Stimulated activated CD4-positive, alpha-beta T cell treated with anti-CD3 and anti-CD28 coated beads, Interleukin-15, amount 100 ng/mL, for 1 hour (primary cell): ENCODE measurements around the gene ACOT13.
"Not testable (repeated sequence)": the region's sequence is repeated elsewhere in the genome, so short reads cannot be mapped to it uniquely, and the experiment has no call there.

ENCODE experiments used
- DNase-seq, 2 donors: peaks; one replicate each; pipeline ENCODE4 v3.0.0-alpha.2; 2020; ENCODE audit warnings: low read depth in 1 of 2, low spot score in 1 of 2

The ACOT13 gene

GRCh38 chr6:24721461-24722215 is 54.8 kb downstream of the ACOT13 start:
- DNase-seq: no peak

GRCh38 chr6:24723270-24723669 is 56.4 kb downstream of the ACOT13 start:
- no peak for DNase-seq

- DNase-seq: not testable (repeated sequence)
Observed at GRCh38 chr6:24730653-24731052, 63.8 kb downstream of the ACOT13 start.

- DNase-seq: not testable (repeated sequence)
Observed at GRCh38 chr6:24731456-24732134, 64.7 kb downstream of the ACOT13 start.

- DNase-seq: no peak
Observed at GRCh38 chr6:24734166-24734565, 67.3 kb downstream of the ACOT13 start.

GRCh38 chr6:24734710-24735109 is 67.8 kb downstream of the ACOT13 start:
- DNase-seq: not testable (repeated sequence)

GRCh38 chr6:24738741-24739140 is 71.9 kb downstream of the ACOT13 start:
- no peak for DNase-seq

- DNase-seq: no peak
Observed at GRCh38 chr6:24740861-24741260, 74.0 kb downstream of the ACOT13 start.

- DNase-seq: no peak
Observed at GRCh38 chr6:24742216-24742738, 75.4 kb downstream of the ACOT13 start.

- DNase-seq: no peak
Observed at GRCh38 chr6:24743265-24743943, 76.5 kb downstream of the ACOT13 start.

- no peak for DNase-seq
Observed at GRCh38 chr6:24743944-24744335, 77.1 kb downstream of the ACOT13 start.

GRCh38 chr6:24744911-24745310 is 78.0 kb downstream of the ACOT13 start:
- no peak for DNase-seq

GRCh38 chr6:24749297-24749696 is 82.4 kb downstream of the ACOT13 start:
- DNase-seq: no peak

GRCh38 chr6:24750878-24751277 is 84.0 kb downstream of the ACOT13 start:
- not testable (repeated sequence) for DNase-seq

GRCh38 chr6:24752503-24752902 is 85.6 kb downstream of the ACOT13 start:
- no peak for DNase-seq

GRCh38 chr6:24752917-24753492 is 86.1 kb downstream of the ACOT13 start:
- no peak for DNase-seq

GRCh38 chr6:24753545-24753944 is 86.7 kb downstream of the ACOT13 start:
- DNase-seq: no peak

GRCh38 chr6:24754378-24754777 is 87.5 kb downstream of the ACOT13 start:
- DNase-seq: not testable (repeated sequence)
